ENCODE measurements around the gene NXN. TPM values are rescaled to one million over a fixed set of nuclear protein-coding genes. Genes with fewer than 3 reads are reported as not detected.

NXN gene
- total RNA-seq, 1 experiment from 2014 or later, result 57.3 TPM

- H3K36me3 Mint-ChIP-seq (ENCODE audit: insufficient read depth, unreplicated experiment), result peaks cover 10% of the 10 kb centered on the region
- intact Hi-C loops (cut with micrococcal nuclease), result no loop called here
- POLR2A ChIA-PET, result no interaction called here
- H3K27ac Mint-ChIP-seq (ENCODE audit: low read depth, unreplicated experiment), result no peak overlapping the region
- H3K27me3 Mint-ChIP-seq (ENCODE audit: insufficient read depth, unreplicated experiment), result no peaks in the 10 kb centered on the region
- no TSS peak for BruUV-seq (replicated peaks)
- DNase-seq (ENCODE audit: unreplicated experiment), result no peak
- H3K4me1 Mint-ChIP-seq (ENCODE audit: insufficient read depth, unreplicated experiment), result no peaks in the 10 kb centered on the region
- TF ChIP-seq CTCF (IDR thresholded peaks at IDR 0.05; ENCODE audit: unreplicated experiment), result no peak
- no peaks in the 10 kb centered on the region for H3K9me3 Mint-ChIP-seq (ENCODE audit: unreplicated experiment)
- no peak overlapping the region for H3K4me3 Mint-ChIP-seq (ENCODE audit: unreplicated experiment)
- CTCF ChIA-PET, result interaction anchor here (0.5 kb wide), 1 partner anchor 147 kb away, joined by 3 read pairs; no protein-coding TSS in a partner anchor
Measured at GRCh38 chr17:828761-829160, 150.8 kb downstream of the NXN start.

- POLR2A ChIA-PET, result no interaction called here
- no peaks in the 10 kb centered on the region for H3K4me1 Mint-ChIP-seq (ENCODE audit: insufficient read depth, unreplicated experiment)
- no peak for DNase-seq (ENCODE audit: unreplicated experiment)
- CTCF ChIA-PET, result interaction anchor here (1.0 kb wide), 1 partner anchor 154 kb away, joined by 3 read pairs; no protein-coding TSS in a partner anchor
- H3K36me3 Mint-ChIP-seq (ENCODE audit: insufficient read depth, unreplicated experiment), result peaks cover 17% of the 10 kb centered on the region
- no peak overlapping the region for H3K4me3 Mint-ChIP-seq (ENCODE audit: unreplicated experiment)
- no peak for TF ChIP-seq CTCF (IDR thresholded peaks at IDR 0.05; ENCODE audit: unreplicated experiment)
- no TSS peak for BruUV-seq (replicated peaks)
- intact Hi-C loops (cut with micrococcal nuclease), result no loop called here
- H3K9me3 Mint-ChIP-seq (ENCODE audit: unreplicated experiment), result no peaks in the 10 kb centered on the region
- no peak overlapping the region for H3K27ac Mint-ChIP-seq (ENCODE audit: low read depth, unreplicated experiment)
- no peaks in the 10 kb centered on the region for H3K27me3 Mint-ChIP-seq (ENCODE audit: insufficient read depth, unreplicated experiment)
Measured at GRCh38 chr17:826778-827177, 152.8 kb downstream of the NXN start.

DNA sequence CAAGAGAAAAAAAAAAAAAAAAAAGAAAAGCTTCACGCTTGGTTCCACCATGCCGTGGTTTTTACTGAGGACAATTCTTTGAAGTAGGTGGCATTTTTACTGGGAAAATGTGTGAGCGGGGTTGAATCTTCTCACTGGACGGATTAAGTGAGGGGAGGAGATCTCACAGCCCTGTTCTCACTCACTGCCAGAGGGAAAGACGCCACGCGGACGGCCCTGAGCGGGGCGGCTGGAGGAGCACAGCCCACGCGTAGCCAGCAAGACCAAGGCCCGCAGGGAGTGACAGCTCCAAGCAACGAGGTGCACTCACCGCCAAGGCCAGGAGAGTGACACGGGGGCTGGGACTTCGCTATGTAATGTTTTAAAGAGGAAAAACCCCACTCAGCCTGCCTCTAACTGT lies 154.4 kb downstream of the NXN start:
- ChIA-PET POLR2A (no interaction called here), CTCF (interaction anchor here (0.9 kb wide), 1 partner anchor 171 kb away, joined by 4 read pairs; the partner anchor contains the start of gene TIMM22)
- Mint-ChIP-seq H3K4me3 (ENCODE audit: unreplicated experiment) (no peak overlapping the region), H3K4me1 (ENCODE audit: insufficient read depth, unreplicated experiment) (no peaks in the 10 kb centered on the region), H3K27me3 (ENCODE audit: insufficient read depth, unreplicated experiment) (no peaks in the 10 kb centered on the region), H3K36me3 (ENCODE audit: insufficient read depth, unreplicated experiment) (peaks cover 23% of the 10 kb centered on the region), H3K27ac (ENCODE audit: low read depth, unreplicated experiment) (no peak overlapping the region), H3K9me3 (ENCODE audit: unreplicated experiment) (no peaks in the 10 kb centered on the region)
- no peak for DNase-seq (ENCODE audit: unreplicated experiment)
- no peak for TF ChIP-seq CTCF (IDR thresholded peaks at IDR 0.05; ENCODE audit: unreplicated experiment)
- intact Hi-C loops (cut with micrococcal nuclease), result no loop called here
- no TSS peak for BruUV-seq (replicated peaks)

GRCh38 chr17:824378-824777 lies 155.2 kb downstream of the NXN start:
- no TSS peak for BruUV-seq (replicated peaks)
- CTCF ChIA-PET, result no interaction called here
- H3K27me3 Mint-ChIP-seq (ENCODE audit: insufficient read depth, unreplicated experiment), result no peaks in the 10 kb centered on the region
- no peak for TF ChIP-seq CTCF (IDR thresholded peaks at IDR 0.05; ENCODE audit: unreplicated experiment)
- H3K36me3 Mint-ChIP-seq (ENCODE audit: insufficient read depth, unreplicated experiment), result peaks cover 30% of the 10 kb centered on the region
- DNase-seq (ENCODE audit: unreplicated experiment), result no peak
- intact Hi-C loops (cut with micrococcal nuclease), result no loop called here
- no peaks in the 10 kb centered on the region for H3K4me1 Mint-ChIP-seq (ENCODE audit: insufficient read depth, unreplicated experiment)
- no peaks in the 10 kb centered on the region for H3K9me3 Mint-ChIP-seq (ENCODE audit: unreplicated experiment)
- H3K4me3 Mint-ChIP-seq (ENCODE audit: unreplicated experiment), result no peak overlapping the region
- no peak overlapping the region for H3K27ac Mint-ChIP-seq (ENCODE audit: low read depth, unreplicated experiment)
- POLR2A ChIA-PET, result no interaction called here
